GM19467 (cell line): ENCODE data around the gene TNS4.

Experiments
- ATAC-seq: cut with Tn5 transposase; IDR thresholded peaks from one replicate; pipeline ENCODE4 v1.9.1; 2021; ENCODE audit warnings: mild to moderate bottlenecking, moderate library complexity; ENCODE audit not compliant: unreplicated experiment

The TNS4 gene

GRCh38 chr17:40536295-40537171 lies 35.1 kb upstream of the TNS4 start:
- ATAC-seq, result no peak

- ATAC-seq, result no peak
Observed at GRCh38 chr17:40535924-40536294, 34.5 kb upstream of the TNS4 start.

- no peak for ATAC-seq
Observed at GRCh38 chr17:40535438-40535837, 34.0 kb upstream of the TNS4 start.

GRCh38 chr17:40534371-40535189 lies 33.2 kb upstream of the TNS4 start:
- no peak for ATAC-seq

GRCh38 chr17:40533896-40534295 lies 32.5 kb upstream of the TNS4 start:
- no peak for ATAC-seq

- no peak for ATAC-seq
Observed at GRCh38 chr17:40532520-40533253, 31.3 kb upstream of the TNS4 start.

GRCh38 chr17:40531051-40531991 lies 29.9 kb upstream of the TNS4 start:
- ATAC-seq, result no peak

- ATAC-seq, result no peak
Observed at GRCh38 chr17:40530531-40530994, 29.1 kb upstream of the TNS4 start.

GRCh38 chr17:40529991-40530390 lies 28.6 kb upstream of the TNS4 start:
- ATAC-seq, result no peak

GRCh38 chr17:40528692-40529417 lies 27.4 kb upstream of the TNS4 start:
- ATAC-seq, result no peak

GRCh38 chr17:40526668-40527067 lies 25.2 kb upstream of the TNS4 start:
- no peak for ATAC-seq

- ATAC-seq, result no peak
Observed at GRCh38 chr17:40525294-40525693, 23.9 kb upstream of the TNS4 start.

GRCh38 chr17:40524243-40524965 lies 23.0 kb upstream of the TNS4 start:
- no peak for ATAC-seq

GRCh38 chr17:40522961-40523310 lies 21.5 kb upstream of the TNS4 start:
- no peak for ATAC-seq

GRCh38 chr17:40522250-40522960 lies 21.0 kb upstream of the TNS4 start:
- ATAC-seq, result no peak

GRCh38 chr17:40520991-40521453 lies 19.6 kb upstream of the TNS4 start:
- no peak for ATAC-seq

GRCh38 chr17:40519089-40519775 lies 17.8 kb upstream of the TNS4 start:
- ATAC-seq, result no peak
